ENCODE data around the gene KCNB1.

DNA sequence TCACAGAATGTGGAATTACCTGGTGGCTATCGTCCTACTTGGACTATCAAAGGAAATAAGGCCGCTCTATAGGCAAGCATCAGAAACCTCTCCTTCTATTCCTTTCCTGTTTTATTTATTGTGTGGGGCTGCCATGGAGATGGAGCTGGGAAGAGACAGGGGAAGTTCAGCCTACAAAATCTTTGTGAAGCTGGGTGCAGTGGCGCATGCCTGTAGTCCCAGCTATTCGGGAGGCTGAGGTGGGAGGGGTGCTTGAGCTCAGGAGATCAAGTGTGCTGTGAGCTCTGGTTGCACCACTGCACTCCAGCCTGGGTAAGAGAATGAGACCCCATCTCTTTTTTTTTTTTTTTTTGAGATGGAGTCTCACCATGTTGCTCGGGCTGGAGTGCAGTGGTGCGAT, 60.3 kb downstream of the KCNB1 start:
- TF ChIP-seq POLR2A (IDR thresholded peaks at IDR 0.05; ENCODE audit: low read depth, low read length) (no peak), TAF1 (IDR thresholded peaks at IDR 0.05; ENCODE audit: low read depth, low read length) (no peak), POLR2AphosphoS5 (IDR thresholded peaks at IDR 0.05; ENCODE audit: low read depth, low read length) (no peak)
